HepG2 (cell line): ENCODE data around the gene SIRT6. TPM values are rescaled to one million over a fixed set of nuclear protein-coding genes. Genes with fewer than 3 reads are reported as not detected.

Source experiments
- ATF6 ChIP-seq: sonication (generic); formaldehyde crosslinking; conservative IDR thresholded peaks from 2 replicates; pipeline ENCODE4 v1.4.0; 2020; ENCODE audit warnings: missing genetic modification reagents
- ATF7 ChIP-seq, 2 experiments: fragments of 450-650 bp in 1 of 2; sonication (generic) in 1 of 2; formaldehyde crosslinking in 1 of 2; IDR thresholded peaks; 2 replicates each; pipeline versions ENCODE4 v1.4.0 to v1.6.1; 2016 to 2020; ENCODE audit warnings: antibody characterized with exemption in 1 of 2, mild to moderate bottlenecking in 1 of 2, missing genetic modification reagents in 1 of 2
- CTCF ChIP-seq: sonication (generic); formaldehyde crosslinking; IDR thresholded peaks from 2 replicates; pipeline ENCODE4 v1.5.0; 2020; ENCODE audit warnings: mild to moderate bottlenecking, missing genetic modification reagents, moderate library complexity
- ETV6 ChIP-seq: sonication (generic); formaldehyde crosslinking; conservative IDR thresholded peaks from 2 replicates; pipeline ENCODE4 v1.4.0; 2020; ENCODE audit warnings: missing genetic modification reagents
- HIVEP1 ChIP-seq: sonication (generic); formaldehyde crosslinking; IDR thresholded peaks from 2 replicates; pipeline ENCODE4 v1.4.0; 2020; ENCODE audit warnings: mild to moderate bottlenecking, missing genetic modification reagents
- HNRNPL ChIP-seq: fragments of 200-400 bp; formaldehyde crosslinking; IDR thresholded peaks from 2 replicates; pipeline ENCODE4 v1.6.1; 2017; ENCODE audit warnings: mild to moderate bottlenecking, low read depth, low read length
- ISX ChIP-seq: sonication (generic); formaldehyde crosslinking; conservative IDR thresholded peaks from 2 replicates; pipeline ENCODE4 v1.5.0; 2020; ENCODE audit warnings: missing genetic modification reagents
- KDM2A ChIP-seq: sonication (generic); formaldehyde crosslinking; IDR thresholded peaks from 2 replicates; pipeline ENCODE4 v1.4.0; 2020; ENCODE audit warnings: low read depth, missing genetic modification reagents, borderline replicate concordance
- KDM3A ChIP-seq: IDR thresholded peaks from 2 replicates; pipeline ENCODE4 v1.6.1; 2018; ENCODE audit warnings: low read depth, missing compliant biosample characterization
- LRRFIP1 ChIP-seq: sonication (generic); formaldehyde crosslinking; conservative IDR thresholded peaks from 2 replicates; pipeline ENCODE4 v1.4.0; 2020; ENCODE audit warnings: missing genetic modification reagents
- PHF8 ChIP-seq: sonication (generic); formaldehyde crosslinking; IDR thresholded peaks from 2 replicates; pipeline ENCODE4 v1.5.0; 2020; ENCODE audit warnings: missing genetic modification reagents
- RFX5 ChIP-seq: IDR thresholded peaks from 2 replicates; pipeline ENCODE4 v1.6.1; 2011; ENCODE audit warnings: low read depth, low read length, improper control_type of control experiment
- SIN3B ChIP-seq: fragments of 150-350 bp; IDR thresholded peaks from 2 replicates; pipeline ENCODE4 v1.6.1; 2014; ENCODE audit warnings: low read length
- TFDP1 ChIP-seq: IDR thresholded peaks from 2 replicates; pipeline ENCODE4 v1.6.1; 2016; ENCODE audit warnings: missing compliant biosample characterization, missing genetic modification reagents, borderline replicate concordance
- ZNF280B ChIP-seq: sonication (generic); formaldehyde crosslinking; IDR thresholded peaks from 2 replicates; pipeline ENCODE4 v1.5.0; 2020; ENCODE audit warnings: missing genetic modification reagents, mild to moderate bottlenecking, borderline replicate concordance
- ZNF503 ChIP-seq: sonication (generic); formaldehyde crosslinking; IDR thresholded peaks from 2 replicates; pipeline ENCODE4 v1.4.0; 2020; ENCODE audit warnings: missing genetic modification reagents
- ZNF547 ChIP-seq: sonication (generic); formaldehyde crosslinking; IDR thresholded peaks from 2 replicates; pipeline ENCODE4 v1.5.1; 2020; ENCODE audit warnings: mild to moderate bottlenecking, missing genetic modification reagents
- ZNF564 ChIP-seq: sonication (generic); formaldehyde crosslinking; IDR thresholded peaks from 2 replicates; pipeline ENCODE4 v1.8.1; 2023; ENCODE audit warnings: mild to moderate bottlenecking, missing genetic modification reagents
- ZNF615 ChIP-seq: sonication (generic); formaldehyde crosslinking; IDR thresholded peaks from 2 replicates; pipeline ENCODE4 v1.5.0; 2020; ENCODE audit warnings: mild to moderate bottlenecking, missing genetic modification reagents, borderline replicate concordance
- polyA plus RNA-seq, 8 experiments: library from polyadenylated mRNA; depleted of rRNA in 3 of 8; stranded (reverse) in 7 of 8; unstranded in 1 of 8; fragments of >200 nt; fragmentation: Illumina TruSeq in 4 of 8; extraction: Trizol in 4 of 8; gene quantifications; 2 replicates each; pipeline versions ENCODE4 v1.2.1 to v1.2.3, GENCODE V29; 2011 to 2016; ENCODE audit warnings: low read depth in 4 of 8, missing spikeins in 1 of 8, mixed read lengths in 1 of 8; ENCODE audit not compliant: insufficient read depth in 1 of 8
- total RNA-seq, 5 experiments: library from RNA; depleted of rRNA; stranded (reverse); fragments of >200 nt; fragmentation: Illumina TruSeq; extraction: Trizol; gene quantifications; 2 replicates each; pipeline ENCODE4 v1.2.3, GENCODE V29; 2016; ENCODE audit warnings: low read depth in 1 of 5

SIRT6 gene
- total and polyA plus RNA-seq, 2 of the 13 experiments (the other 11 are each of a cell fraction or from before 2014, with no cell fraction given) = 11.0 to 18.4 TPM

- TF ChIP-seq ZNF280B = no peak
- TF ChIP-seq KDM2A (CRISPR knock-in tag) = peak; percentile 48; the same call in 1 of the 2 replicates
- no peak for TF ChIP-seq ATF7 (IDR thresholded peaks at IDR 0.05)
- TF ChIP-seq ATF7 (CRISPR knock-in tag; IDR thresholded peaks at IDR 0.05) = no peak
- no peak for TF ChIP-seq LRRFIP1
- no peak for TF ChIP-seq ETV6
- no peak for TF ChIP-seq ZNF615 (CRISPR knock-in tag)
- TF ChIP-seq HNRNPL = peak; percentile 74; the same call in 1 of the 2 replicates
- no peak for TF ChIP-seq HIVEP1 (CRISPR knock-in tag)
- no peak for TF ChIP-seq ISX
- TF ChIP-seq PHF8 = no peak
- TF ChIP-seq ATF6 (CRISPR knock-in tag) = no peak
- TF ChIP-seq KDM3A (CRISPR knock-in tag) = no peak
- no peak for TF ChIP-seq ZNF503 (CRISPR knock-in tag)
- TF ChIP-seq TFDP1 (CRISPR knock-in tag) = no peak
- no peak for TF ChIP-seq SIN3B
- TF ChIP-seq ZNF547 = no peak
- peak; percentile 63 for TF ChIP-seq CTCF
- no peak for TF ChIP-seq RFX5
- TF ChIP-seq ZNF564 (CRISPR knock-in tag) = no peak
These were observed 17.4 kb upstream of the SIRT6 start (continued) for GRCh38 chr19:4199699-4200293.
